ENCODE results near the gene PPOX. TPM values are rescaled to one million over a fixed set of nuclear protein-coding genes. Genes with fewer than 3 reads are reported as not detected.

The PPOX gene
- total RNA-seq, 2 experiments from 2014 or later: 42.0 to 45.5 TPM

GRCh38 chr1:161164901-161165610 is 1.2 kb upstream of the PPOX start:
- BruUV-seq (replicated peaks): no TSS peak
- Histone ChIP-seq H3K27ac (ENCODE audit: low read depth, low read length, poor library complexity, severe bottlenecking) (peak overlapping the region; percentile 57), H3K4me2 (ENCODE audit: low read length) (peak overlapping the region; percentile 97), H2AFZ (ENCODE audit: low read length) (no peak overlapping the region), H3K9me2 (ENCODE audit: insufficient read depth, low read length) (no peaks in the 10 kb centered on the region), H3K4me1 (ENCODE audit: insufficient read depth, low read length, poor library complexity, severe bottlenecking) (peaks cover 19% of the 10 kb centered on the region), H3K4me3 (ENCODE audit: low read depth, low read length, poor library complexity, severe bottlenecking) (peak overlapping the region; percentile 79), H3K79me2 (ENCODE audit: insufficient read depth, low read depth, low read length) (peaks cover 3% of the 10 kb centered on the region; the same call in 1 of the 2 replicates), H3K9me3 (ENCODE audit: low read length) (no peaks in the 10 kb centered on the region), H3K36me3 (ENCODE audit: insufficient read depth, low read length) (peaks cover 29% of the 10 kb centered on the region; the same call in 1 of the 2 replicates), H4K20me1 (ENCODE audit: insufficient read depth, low read length) (no peaks in the 10 kb centered on the region)
- POLR2A ChIA-PET: interaction anchor here (0.5 to 3.9 kb wide), 8 partner anchors 11 to 492 kb away, joined by 3 to 23 read pairs (median 4); partner anchors contain the start of genes B4GALT3 and UFC1
- DNase-seq (ENCODE audit: low spot score): no peak
- CTCF ChIA-PET (ENCODE audit: unreplicated experiment): interaction anchor here (0.9 to 2.0 kb wide), 3 partner anchors 27 to 119 kb away, joined by 3 to 5 read pairs (median 4); no protein-coding TSS in a partner anchor
- no peak for TF ChIP-seq EZH2phosphoT487 (IDR thresholded peaks at IDR 0.05; ENCODE audit: borderline replicate concordance, low read depth, low read length)
- TF ChIP-seq, protein P1, sequence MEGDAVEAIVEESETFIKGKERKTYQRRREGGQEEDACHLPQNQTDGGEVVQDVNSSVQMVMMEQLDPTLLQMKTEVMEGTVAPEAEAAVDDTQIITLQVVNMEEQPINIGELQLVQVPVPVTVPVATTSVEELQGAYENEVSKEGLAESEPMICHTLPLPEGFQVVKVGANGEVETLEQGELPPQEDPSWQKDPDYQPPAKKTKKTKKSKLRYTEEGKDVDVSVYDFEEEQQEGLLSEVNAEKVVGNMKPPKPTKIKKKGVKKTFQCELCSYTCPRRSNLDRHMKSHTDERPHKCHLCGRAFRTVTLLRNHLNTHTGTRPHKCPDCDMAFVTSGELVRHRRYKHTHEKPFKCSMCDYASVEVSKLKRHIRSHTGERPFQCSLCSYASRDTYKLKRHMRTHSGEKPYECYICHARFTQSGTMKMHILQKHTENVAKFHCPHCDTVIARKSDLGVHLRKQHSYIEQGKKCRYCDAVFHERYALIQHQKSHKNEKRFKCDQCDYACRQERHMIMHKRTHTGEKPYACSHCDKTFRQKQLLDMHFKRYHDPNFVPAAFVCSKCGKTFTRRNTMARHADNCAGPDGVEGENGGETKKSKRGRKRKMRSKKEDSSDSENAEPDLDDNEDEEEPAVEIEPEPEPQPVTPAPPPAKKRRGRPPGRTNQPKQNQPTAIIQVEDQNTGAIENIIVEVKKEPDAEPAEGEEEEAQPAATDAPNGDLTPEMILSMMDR (conservative IDR thresholded peaks at IDR 0.05; ENCODE audit: low read length): no peak
- intact Hi-C loops (cut with micrococcal nuclease; ENCODE audit: unreplicated experiment): no loop called here

DNA sequence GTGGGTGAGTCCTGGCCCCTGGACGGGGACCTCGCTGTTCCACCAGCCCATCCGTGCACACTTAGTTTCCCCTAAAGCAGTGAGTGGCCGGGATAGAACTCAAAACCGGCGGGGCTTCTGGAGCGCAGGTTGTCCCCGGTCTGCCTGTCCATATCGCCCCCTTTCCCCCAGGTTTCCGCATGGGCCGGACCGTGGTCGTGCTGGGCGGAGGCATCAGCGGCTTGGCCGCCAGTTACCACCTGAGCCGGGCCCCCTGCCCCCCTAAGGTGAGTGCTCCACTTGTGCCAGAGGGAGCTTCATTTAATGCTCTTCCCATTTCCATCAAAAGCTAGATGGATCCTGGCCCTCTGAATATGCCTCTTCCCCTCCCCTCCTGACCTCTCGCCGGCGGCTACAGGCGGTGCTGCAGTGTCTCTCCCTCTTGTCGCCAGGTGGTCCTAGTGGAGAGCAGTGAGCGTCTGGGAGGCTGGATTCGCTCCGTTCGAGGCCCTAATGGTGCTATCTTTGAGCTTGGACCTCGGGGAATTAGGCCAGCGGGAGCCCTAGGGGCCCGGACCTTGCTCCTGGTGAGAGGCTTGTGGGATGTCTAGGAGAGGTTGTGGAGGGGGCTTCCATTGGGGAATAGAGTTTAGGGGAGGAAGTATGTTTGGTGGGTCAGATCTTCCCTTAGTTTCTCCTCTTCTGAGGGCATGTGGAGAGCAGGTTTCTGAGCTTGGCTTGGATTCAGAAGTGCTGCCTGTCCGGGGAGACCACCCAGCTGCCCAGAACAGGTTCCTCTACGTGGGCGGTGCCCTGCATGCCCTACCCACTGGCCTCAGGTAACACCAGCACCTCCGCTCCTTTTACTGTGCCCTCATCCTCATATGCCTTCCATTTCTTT is 683 bp downstream of the PPOX start:
- Histone ChIP-seq H2AFZ (ENCODE audit: low read length) (peak overlapping the region; percentile 74), H3K36me3 (ENCODE audit: insufficient read depth, low read length) (peaks cover 46% of the 10 kb centered on the region), H3K4me1 (ENCODE audit: insufficient read depth, low read length, poor library complexity, severe bottlenecking) (peaks cover 14% of the 10 kb centered on the region), H3K27ac (ENCODE audit: low read depth, low read length, poor library complexity, severe bottlenecking) (peak overlapping the region; percentile 57), H3K9me3 (ENCODE audit: low read length) (no peaks in the 10 kb centered on the region), H3K4me2 (ENCODE audit: low read length) (peak overlapping the region; percentile 97), H3K9me2 (ENCODE audit: insufficient read depth, low read length) (no peaks in the 10 kb centered on the region), H3K4me3 (ENCODE audit: low read depth, low read length, poor library complexity, severe bottlenecking) (peak overlapping the region; percentile 79), H3K79me2 (ENCODE audit: insufficient read depth, low read depth, low read length) (no peaks in the 10 kb centered on the region; the same call in 1 of the 2 replicates), H4K20me1 (ENCODE audit: insufficient read depth, low read length) (no peaks in the 10 kb centered on the region)
- BruUV-seq (replicated peaks): TSS peak; percentile 66
- no peak for TF ChIP-seq EZH2phosphoT487 (IDR thresholded peaks at IDR 0.05; ENCODE audit: borderline replicate concordance, low read depth, low read length)
- TF ChIP-seq, protein P1 (conservative IDR thresholded peaks at IDR 0.05; ENCODE audit: low read length): 0 out of 2 replicates have a peak, but pooled peaks have one; percentile 12
- intact Hi-C loops (cut with micrococcal nuclease; ENCODE audit: unreplicated experiment): loop anchor here (1.0 kb wide), 1 partner anchor 10 kb away; the partner anchor contains the start of gene B4GALT3
- DNase-seq (ENCODE audit: low spot score): peak; percentile 37
- POLR2A ChIA-PET: interaction anchor here (0.6 to 3.9 kb wide), 10 partner anchors 9 to 214 kb away, joined by 3 to 23 read pairs (median 4); partner anchors contain the start of genes B4GALT3, NIT1, PFDN2 and UFC1
- CTCF ChIA-PET (ENCODE audit: unreplicated experiment): interaction anchor here (0.7 to 2.0 kb wide), 6 partner anchors 10 to 459 kb away, joined by 3 to 10 read pairs (median 4); partner anchors contain the start of gene B4GALT3
